Effector CD8-positive, alpha-beta T cell (primary cell): ENCODE measurements around the gene GABRA1.

Source experiments
- DNase-seq: peaks from one replicate; lab custom pipeline; 2025; lab: John Stamatoyannopoulos, UW
- total RNA-seq, 4 experiments: gene quantifications; one replicate each; lab custom pipeline; 2026; lab: John Stamatoyannopoulos, UW

The GABRA1 gene
- total RNA-seq: 0 to 0.35 (median 0) reads per million in 4 experiments

DNA sequence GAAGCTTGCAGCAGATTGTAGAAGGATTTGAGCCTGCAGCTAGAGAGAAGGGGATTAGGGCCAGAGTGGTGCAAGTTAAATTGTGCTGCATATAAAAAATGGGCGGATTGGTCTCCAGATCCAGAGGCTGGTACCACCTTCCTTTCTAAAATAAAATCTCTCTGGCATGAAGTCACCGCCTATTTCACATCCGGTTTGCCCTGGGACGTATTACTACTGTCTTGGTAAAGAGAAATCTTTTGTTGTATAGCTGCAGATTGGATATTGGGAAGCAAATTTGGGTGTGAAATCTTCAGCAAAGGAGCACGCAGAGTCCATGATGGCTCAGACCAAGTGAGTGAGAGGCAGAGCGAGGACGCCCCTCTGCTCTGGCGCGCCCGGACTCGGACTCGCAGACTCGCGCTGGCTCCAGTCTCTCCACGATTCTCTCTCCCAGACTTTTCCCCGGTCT lies at the start of gene GABRA1:
Gene GABRA1 (plus strand): TSS at position 180 of the 451 bp plus-strand sequence. CDS start 2,691 bp downstream, outside the sequence.
- no peak for DNase-seq

DNA sequence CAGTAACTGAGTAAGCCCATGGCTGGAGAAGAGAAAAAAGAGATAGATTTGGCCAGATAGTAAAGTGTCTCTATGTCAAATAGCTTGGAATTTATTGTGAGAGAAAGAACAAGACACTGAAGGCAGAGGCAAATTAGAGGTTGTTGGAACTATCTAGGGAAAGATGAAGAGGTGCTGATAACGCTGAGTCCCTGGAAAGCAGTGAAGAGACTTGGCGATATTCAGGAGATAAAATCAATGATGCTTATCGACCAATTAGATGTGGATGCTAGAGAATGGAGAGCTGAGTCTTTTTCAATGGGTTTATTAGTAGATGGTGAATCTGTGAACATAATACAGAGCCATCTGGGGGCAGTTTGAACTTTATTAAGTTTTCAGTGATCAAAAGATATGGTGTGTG lies 48.6 kb upstream of the GABRA1 start:
- DNase-seq: no peak

DNA sequence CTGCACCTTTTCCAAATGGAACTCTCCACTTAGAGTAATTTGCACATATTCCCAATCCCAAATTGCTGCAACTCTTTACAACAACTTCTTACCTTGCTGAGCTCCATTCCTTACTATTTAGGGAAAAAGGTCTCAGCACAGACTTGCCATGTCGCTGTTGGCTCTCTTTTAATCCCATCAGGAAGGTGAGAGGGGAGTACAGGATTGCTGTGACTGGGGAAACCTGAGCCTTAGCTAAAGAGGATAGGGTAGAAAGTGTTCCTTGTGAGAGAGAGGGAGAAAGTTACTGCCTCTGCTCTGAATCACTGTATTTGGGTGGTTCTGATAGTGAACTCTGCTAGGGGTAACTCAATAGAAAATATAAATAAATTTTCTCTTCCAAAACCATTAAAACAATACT lies 43.7 kb upstream of the GABRA1 start:
- DNase-seq: no peak

DNA sequence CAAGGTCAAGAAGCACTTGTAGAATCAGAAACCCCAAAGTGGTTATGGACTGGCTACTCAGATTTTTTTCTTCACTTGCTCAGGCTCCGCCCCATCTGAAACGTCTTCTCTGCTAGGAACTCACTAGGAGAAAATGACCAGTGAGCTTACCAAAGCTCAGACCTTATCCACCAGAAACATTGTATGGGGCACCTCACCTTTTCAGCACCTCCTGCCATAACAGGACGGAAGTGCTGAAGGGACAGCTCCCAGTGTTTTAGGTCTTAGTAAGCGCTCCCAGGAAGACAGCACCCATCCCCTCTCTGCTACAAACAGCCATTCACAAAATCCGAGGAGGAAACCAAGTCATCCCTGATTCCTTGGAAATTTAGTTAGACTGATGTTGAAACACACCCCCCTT lies 1.2 kb upstream of the GABRA1 start:
- no peak for DNase-seq

DNA sequence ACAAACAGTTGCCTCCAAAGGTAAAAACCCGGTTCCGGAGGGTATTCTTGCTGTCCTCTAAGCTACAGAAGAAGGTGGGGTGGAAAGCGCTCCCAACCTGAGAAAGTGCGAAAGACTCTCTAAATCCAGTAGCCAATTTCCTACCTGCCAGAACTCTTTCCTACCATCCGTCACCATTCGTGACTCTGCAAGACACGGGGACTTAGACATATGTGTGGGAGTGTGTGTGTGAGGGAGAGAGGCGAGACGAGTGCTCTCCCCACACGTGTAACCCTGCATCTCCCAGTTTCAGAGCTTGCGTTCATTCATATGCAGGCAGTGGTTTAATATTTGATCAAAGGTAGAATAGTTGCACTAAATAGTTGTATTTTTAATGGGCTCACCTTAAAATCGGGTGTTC lies 473 bp upstream of the GABRA1 start:
- no peak for DNase-seq

DNA sequence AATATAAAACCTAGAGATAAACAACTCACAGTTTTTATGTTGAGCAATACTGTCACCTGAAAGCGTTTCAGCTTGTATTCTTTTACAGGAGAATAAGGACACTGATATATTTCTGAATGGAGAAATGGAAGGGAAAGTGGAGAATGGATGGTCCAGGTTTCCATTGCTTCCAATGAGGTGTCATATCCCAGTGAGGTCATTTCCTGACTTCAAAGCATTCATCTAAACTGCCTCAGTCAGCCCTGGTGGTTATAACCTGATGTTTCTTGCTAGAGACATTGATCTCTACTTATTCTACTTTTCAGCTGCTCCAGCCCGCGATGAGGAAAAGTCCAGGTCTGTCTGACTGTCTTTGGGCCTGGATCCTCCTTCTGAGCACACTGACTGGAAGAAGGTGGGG lies 2.6 kb downstream of the GABRA1 start:
- no peak for DNase-seq

DNA sequence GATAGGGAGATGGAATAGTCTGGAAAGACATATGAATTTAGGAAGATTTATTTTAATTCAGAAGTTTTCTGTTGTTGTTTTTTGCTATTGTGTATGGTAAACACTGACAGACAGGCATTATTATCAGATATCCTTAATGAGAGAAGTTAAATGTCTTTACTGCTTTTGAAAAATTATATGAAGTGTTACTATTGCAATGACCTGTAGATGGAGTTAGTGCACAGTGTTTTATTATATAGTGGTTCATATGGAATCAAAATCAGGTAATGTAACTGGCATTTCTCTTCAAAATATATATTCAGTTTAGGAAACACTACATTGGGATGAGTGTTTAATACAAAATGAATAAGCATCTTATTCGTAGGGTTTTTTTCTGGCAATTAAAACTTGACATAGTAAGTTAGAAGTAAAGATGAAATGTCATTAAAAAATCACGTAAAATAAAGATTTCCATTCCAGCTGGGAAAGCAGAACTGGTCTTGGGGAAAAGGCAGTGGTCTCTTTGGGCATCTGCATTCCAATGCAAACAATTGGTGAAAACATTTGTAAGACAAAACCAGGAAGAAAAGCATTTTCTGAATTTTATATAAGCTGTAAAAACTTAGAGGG lies 3.9 kb downstream of the GABRA1 start:
- no peak for DNase-seq

DNA sequence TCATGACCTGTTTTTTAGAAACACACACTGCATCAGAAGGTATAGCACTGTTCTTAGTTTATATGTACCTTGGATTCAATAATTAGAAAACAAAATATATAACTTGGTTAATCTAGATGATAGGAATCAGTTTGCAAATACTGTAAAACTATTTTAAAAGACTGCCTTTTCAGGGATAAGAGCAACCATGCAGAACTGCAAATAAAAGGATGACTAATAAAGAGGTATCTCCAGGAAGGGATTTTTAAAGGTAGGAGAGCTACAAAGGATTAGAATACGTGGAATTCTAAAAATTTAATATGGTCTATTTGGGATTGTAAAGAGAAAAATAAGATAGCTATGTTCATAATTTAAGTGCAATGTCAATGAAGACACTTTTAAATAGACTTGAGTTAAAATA lies 9.4 kb downstream of the GABRA1 start:
- DNase-seq: no peak

DNA sequence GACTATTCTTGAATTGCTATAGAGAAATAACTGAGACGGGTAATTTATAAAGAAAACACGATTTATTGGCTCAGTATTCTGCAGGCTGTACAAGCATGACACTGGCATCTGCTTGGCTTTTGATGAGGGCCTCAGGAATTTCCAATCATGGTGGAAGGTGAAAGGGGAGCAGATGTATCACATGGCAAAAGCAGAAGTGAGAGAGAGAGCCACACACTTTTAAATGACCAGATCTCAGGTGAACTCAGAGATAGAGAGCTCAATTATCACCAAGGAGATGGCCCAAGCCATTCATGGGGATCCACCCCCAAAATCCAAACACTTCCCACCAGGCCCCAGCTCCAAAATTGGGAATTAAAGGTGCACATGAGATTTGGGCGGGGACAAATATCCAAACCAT lies 15.3 kb downstream of the GABRA1 start:
- DNase-seq: no peak

DNA sequence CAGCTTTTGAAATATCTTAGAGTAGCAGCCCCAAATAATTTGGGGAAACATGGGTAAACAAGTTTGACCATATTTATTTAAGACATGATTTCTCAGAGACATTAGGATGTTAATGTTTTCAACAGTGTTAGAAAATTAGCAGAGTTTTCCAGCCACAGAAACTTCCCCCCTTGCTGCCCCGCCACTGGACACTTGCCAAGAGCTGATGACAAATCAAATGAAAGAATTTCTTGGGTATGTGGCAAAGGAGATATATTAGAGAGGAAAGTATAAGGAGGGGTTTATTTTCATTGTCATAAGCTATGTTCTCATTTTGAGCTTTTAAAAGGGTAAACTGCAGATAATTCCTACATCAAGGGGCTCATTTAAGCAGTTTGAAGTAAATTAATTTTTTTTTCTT lies 15.9 kb downstream of the GABRA1 start:
- DNase-seq: no peak

DNA sequence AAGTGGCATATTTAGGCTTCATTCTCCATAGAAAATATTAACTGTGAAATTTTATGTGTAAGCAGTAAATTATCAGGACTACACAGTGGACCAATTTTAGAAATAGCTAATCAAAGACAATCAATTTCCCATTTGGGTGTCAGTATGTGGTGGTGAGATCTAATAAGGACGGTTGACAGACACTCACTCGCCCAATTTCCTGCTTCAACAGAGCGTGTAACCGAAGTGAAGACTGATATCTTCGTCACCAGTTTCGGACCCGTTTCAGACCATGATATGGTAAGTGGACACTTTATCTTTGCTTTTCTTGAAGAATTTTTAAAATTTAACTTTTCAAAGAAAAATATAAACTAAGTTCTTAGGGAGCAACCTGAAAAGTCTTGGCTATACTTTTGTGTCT lies 17.6 kb downstream of the GABRA1 start:
- DNase-seq: no peak

DNA sequence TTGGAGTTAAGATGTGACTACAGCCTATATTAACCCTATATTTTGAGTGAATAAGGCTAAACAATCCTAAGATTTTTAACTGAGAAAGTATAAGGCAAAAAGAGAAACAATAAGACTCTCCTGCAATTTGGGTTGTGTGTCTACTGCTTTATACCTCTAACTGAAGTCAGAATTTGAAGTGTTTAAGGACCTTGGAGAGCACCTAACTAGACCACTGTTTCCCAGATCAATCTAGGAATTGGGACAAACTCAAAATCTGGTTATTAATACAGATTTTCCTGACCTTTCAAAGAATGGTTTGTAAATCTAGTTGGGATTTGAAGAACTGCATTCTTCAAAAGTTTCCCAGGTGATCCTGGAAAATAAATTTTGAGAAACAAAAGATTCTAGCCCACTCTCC lies 42.1 kb downstream of the GABRA1 start:
- no peak for DNase-seq

DNA sequence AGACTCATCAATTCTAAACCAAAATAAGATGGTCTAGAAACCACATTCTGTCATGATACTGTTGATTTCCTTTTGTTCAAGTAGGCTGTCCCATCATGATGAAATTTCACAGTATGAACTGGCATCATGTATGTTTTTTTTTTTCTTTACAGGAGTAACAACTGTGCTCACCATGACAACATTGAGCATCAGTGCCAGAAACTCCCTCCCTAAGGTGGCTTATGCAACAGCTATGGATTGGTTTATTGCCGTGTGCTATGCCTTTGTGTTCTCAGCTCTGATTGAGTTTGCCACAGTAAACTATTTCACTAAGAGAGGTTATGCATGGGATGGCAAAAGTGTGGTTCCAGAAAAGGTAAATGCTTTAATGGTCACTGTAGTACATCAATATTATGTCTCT lies 47.6 kb downstream of the GABRA1 start:
- DNase-seq: no peak

DNA sequence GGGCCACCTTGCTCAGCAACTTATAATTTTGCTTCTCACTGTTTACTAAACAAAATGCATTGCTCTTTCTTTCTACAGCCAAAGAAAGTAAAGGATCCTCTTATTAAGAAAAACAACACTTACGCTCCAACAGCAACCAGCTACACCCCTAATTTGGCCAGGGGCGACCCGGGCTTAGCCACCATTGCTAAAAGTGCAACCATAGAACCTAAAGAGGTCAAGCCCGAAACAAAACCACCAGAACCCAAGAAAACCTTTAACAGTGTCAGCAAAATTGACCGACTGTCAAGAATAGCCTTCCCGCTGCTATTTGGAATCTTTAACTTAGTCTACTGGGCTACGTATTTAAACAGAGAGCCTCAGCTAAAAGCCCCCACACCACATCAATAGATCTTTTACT lies 49.1 kb downstream of the GABRA1 start:
- DNase-seq: no peak

DNA sequence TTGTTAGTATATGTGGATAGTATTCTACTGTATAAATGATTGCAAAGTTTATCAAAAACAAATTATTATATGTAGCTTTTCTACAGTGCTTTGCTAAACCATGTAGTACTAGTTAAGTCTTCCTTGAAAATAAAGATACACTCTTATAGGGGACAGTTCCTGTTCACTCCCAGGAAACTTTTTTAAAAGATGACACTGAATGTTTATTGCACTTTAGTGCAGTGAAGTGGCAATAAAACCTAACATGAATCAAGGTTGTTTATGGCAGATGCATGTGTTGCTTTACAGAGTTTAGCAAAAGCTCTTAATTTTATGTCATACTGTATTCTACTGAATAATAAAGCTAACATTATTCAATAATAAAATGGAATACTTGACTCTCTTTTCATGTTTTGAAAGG lies 51.7 kb downstream of the GABRA1 start:
- no peak for DNase-seq

DNA sequence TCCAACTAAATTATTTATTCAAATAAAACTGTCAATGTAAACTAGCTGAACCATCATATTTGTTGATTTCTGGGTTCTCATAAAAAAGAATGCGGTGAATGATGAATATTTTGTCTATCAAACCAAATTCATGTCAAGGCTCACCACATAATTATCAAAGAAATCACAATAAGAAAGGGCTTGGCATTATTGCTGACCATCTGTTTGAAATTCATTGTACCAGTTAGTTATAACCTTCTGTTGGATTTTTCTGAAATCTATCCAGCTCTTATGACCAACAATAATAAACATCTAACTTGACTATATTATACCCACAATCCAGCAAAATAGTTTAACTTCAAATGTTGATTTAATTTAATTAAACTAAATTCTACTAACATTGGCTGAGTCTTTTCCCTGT lies 53.1 kb downstream of the GABRA1 start:
- no peak for DNase-seq

DNA sequence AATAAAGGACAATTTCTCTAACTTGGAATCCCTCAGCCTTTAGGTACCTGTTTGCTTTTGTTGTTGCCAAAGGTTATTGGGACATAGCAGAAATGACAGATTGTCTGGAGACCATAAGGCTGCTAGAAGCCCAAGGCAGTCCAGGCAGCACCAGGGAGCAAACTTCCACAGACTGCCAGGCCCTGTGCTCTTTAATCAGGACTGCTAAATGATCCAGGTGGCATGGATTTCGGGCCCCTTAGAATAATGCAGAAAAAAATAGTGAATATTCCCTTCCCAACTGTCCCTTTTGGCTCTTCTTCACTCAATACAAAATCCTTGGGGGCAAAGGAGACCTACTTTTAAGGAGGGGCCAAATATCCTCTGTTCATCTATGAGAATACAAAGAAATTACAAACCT lies 73.9 kb downstream of the GABRA1 start:
- DNase-seq: no peak

DNA sequence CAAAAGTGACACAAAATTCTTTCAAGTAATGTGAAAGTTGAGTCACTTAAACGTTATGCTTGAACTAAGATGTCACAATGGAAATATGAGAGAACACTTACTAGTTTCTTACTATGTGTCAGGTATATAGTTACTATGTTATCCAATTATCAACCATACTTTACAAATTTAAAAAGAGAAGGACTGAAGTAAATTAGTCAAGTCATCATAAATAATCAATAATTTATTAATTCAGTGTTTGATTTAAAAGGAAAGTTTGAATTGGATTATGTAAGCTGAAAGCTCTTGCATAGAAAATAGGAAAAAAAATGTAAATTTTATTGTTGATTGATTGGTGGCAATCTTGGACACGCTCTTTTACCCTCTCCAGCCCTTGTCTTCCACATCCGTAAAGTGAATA lies 76.3 kb downstream of the GABRA1 start:
- no peak for DNase-seq

DNA sequence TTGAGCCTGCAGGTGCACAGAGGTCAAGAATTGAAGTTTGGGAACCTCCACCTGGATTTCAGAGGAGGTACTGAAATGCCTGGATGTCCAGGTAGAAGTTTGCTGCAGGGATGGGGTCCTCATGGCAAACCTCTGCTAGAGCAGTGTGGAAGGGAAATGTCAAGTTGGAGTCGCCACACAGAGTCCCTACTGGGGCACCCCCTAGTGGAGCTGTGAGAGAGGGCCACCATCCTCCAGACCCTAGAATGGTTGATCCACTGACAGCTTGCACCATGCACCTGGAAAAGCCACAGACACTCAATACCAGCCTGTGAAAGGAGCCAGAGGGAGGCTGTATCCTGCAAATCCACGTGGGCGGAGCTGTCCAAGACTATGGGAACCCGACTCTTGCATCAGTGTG lies 78.0 kb downstream of the GABRA1 start:
- no peak for DNase-seq

DNA sequence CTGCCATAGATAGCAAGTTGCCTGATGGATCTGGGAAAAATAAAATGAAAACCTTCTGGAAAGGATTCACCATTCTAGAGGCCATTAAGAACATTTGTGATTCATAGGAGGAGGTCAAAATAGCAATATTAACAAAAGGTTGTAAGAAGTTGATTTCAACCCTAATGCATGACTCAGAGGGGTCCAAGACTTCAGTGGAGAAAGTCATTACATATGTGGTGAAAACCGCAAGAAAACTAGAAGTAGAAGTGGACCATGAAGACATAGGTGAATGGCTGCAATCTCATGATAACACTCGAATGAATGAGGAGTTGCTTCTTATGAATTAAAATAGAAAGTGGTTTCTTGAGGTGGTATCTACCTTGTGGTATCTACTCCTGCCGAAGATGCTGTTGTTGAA lies 86.6 kb downstream of the GABRA1 start:
- DNase-seq: no peak

DNA sequence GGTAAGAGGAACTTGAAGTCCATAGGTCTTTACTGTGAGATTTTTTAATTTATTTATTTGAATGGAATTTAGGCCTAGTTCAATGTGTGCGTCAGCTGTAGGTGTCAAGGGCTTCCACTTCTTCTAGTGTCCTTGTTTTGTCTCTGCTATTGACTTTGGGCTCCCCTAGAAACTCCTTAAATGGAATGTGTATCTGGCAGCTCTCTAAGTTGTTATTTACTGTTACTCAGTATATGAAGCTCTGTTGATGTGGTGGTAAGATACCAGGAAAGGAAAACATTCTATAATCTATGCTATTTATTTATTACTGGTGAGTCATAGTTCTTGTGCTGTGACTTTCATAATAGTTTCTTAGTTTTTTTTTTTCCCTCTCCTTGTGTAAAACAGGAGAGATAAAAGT lies 97.1 kb downstream of the GABRA1 start:
- no peak for DNase-seq

DNA sequence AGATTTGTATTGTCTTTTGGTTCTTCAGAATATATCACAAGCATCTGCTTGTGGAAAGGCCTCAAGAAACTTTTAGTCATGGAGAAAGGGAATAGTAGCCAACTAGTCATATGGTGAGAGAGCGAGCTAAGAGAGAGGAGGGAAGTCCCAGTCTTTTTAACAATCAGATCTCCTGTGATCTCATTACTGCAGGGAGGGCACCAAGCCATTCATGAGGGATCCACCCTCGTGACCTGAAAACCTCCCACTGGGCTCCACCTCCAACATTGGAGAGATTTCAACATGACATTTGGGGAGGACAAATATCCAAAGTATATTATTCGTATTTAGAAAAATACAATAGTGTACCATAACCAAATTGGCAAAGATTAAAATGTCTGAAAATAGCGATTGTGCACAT lies 99.0 kb downstream of the GABRA1 start:
- DNase-seq: no peak
